GM18873 (cell line): ENCODE data around the gene STXBP4.

Experiments used
- ATAC-seq: cut with Tn5 transposase; IDR thresholded peaks from one replicate; pipeline ENCODE4 v1.9.1; 2021; ENCODE audit warnings: mild to moderate bottlenecking, moderate library complexity, moderate number of reproducible peaks; ENCODE audit not compliant: unreplicated experiment, low FRiP score

Gene STXBP4

DNA sequence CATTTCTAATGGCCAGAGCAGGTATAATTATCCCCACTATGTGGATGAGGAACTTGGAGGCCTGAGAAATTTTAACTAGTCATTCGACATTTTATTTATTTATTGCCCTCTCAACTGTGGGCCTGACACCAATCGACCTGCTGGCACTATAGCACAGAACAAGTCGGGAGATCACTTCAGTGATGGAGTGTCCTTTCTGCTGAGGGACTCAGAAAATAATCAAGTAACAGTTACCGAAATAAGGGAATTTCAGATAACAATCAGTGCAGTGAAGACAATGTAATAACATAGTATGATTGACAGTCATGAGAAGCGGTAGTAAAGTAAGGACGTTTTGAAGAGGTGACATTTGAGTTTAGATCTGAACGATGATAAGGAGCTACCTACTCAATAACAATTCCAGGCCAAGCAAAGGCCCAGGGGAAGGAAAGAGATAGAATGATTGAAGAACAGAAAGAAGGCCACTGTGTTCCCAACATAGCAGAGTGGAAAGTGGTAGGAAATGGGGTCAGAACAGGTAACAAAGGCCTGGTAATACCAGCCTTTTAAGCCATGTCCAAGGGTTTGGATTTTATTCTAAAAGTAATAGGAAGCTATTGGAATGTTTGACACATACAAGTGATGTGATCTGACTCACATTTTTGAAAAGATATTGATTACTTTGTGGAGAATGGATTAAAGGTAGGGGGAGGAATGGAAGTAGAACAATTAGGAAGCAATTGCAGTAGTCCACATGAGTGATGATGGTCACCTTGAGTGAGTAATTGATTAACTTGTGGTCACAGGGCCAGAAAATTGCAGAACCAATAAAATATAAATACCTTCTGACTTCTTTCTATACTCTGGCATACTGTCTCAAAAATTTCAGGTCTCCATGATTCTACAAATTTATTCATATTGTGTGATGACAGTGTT is 1.4 kb downstream of the STXBP4 start:
- no peak for ATAC-seq

DNA sequence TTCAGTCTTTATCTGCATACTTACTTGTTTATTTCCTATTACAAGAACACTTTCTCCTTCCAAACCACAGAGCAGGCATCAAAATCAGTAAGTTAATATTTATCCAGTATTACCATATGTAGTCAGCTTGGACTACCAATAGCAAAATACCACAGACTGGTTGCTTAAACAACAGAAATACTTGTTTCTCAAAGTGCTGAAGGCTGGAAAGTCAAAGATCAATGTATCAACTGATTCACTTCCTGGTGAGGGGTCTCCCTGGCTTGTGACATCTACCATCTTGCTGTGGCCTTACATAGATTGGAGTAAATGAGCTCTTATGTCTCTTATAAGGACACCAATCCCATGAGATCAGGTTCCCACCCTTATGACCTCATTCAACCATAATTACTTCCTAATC is 2.6 kb downstream of the STXBP4 start:
- no peak for ATAC-seq

DNA sequence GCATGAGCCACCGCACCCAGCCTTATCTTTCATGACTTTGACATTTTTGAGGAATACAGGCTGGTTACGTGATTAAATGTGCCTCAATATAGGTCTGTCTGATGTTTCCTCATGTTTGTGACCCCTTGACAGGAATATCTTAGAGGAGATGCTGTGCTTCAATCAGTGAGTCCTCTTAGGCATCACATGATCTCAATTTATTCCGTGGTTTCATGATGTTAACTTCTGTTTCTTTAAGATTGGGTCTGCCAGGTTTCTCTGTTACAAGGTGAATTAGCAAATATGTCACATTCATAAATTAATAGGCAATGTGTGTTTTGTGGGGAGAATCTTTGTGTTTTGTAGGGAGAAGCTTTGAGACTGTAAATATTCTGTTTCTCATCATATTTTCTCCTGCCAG is 3.3 kb downstream of the STXBP4 start:
- ATAC-seq, result no peak

DNA sequence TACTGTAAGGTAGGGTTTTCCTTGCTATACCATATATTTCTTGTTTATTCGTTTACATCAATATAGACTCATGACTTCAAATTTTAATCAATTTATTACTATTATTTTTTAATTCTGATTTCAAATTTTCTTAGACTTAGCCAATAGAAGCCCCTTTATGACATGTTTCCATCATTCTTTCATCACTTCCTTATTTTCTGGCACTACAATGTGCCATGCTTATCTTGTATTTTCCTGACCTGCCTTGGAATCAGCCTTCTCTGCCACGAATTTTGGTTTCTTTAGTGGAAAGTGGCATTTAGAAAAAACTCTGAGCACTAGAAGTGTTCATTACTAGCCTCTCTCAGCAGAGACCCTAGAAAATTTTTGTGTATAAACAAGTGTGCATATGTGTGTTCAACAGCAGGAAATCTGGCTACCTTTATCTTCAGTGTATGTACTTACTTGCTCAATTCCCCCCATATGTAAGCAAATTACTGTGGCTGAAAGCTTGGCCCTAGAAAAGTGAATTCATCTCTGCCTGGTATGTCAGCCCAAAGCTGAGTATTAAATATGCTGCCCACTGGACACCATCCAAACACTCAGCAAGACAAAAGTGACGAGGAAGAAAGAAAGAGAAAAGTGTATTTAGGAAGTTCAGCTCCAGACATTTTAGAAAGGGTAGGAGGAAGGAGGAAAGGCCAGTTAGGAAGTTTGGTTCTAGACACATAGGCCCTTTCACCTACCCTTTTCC is 4.0 kb downstream of the STXBP4 start:
- no peak for ATAC-seq

DNA sequence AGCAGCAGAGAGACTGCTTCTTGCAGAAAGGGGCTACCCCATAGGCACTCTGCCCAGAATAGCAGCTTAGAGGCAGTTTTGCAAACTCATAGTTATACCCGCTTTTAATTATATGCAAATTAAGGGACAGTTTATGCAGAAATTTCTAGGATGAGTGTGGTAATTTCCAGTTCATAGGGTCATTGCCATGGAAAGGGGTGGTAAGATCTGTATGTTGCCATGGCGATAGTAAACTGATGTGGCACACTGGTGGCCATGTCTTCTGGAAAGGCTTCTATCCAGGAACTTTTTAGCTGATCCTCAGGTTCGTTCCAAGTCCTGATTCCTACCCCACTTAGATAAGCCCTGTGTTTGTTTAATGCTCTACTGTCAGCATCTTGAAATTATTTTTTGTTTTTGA is 6.2 kb downstream of the STXBP4 start:
- no peak for ATAC-seq

DNA sequence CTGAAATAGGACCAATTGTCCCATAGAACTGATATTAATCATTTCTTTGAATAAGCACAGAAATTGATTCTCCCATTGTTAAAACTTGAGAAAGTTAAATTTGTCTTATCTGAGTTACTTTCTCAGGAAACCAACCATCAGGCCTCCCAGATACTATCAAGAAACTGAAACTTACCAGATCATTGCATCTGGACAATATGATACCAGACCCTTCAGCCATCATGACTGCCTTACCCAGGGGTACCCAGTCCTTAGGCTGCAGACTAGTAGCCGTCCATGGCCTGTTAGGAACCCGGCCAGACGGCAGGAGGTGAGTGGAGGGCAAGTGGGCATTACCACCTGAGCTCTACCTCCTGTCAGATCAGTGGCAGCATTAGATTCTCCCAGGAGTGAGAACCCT is 7.8 kb downstream of the STXBP4 start:
- ATAC-seq, result no peak

DNA sequence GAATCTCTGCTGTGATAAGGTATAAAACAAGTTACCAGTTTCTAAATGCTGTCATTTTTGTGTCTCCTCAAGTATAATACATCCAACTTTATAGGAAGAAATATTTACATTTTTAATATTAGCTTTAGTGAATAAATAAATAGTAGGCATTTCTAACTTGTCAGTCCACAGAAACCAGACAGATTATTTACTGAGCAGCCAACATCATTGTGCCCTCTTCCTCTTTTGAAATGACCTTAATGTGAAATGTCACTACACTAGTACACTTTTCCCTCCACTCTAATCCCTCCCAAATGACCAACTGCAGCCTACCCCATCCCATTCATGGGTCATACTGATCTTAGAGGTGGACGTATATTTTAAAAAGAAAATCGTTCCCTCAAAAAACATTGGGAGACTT is 9.2 kb downstream of the STXBP4 start:
- no peak for ATAC-seq

DNA sequence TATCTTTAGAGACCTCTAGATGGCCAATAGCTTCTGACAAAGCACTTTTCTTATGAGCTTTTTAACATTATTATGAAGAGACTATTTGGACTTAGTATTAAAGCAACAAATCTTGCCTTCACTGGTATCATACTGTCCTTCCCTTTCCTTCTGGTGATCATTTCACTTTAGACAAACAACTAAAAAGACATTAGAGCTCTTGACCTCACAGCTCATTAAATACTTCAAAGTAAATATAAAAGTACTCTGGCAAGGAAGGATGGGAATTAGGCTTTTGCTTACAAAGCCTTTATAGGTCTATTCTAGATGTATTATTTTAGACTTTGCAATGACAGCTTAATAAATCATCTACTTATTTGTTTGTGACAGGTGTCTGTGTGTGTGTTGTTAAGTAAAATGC is 11.1 kb downstream of the STXBP4 start:
- ATAC-seq, result no peak

DNA sequence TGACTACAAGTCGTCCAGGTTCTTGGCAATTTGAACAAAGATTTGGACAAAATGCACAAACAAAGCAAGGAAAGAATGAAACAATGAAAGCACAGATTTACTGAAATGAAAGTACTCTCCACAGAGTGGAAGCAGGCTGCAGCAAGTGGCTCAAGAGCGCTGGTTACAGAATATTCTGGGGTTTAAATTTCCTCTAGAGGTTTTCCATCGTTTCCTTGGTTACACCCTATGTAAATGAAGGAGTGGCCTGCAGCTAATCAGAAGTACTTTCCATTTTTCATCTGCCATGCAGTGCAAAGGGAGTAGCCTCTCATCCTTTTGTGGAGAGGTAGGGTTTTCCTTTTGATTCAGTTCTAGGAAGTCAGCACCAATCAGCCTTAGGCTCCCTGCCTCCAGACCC is 11.8 kb downstream of the STXBP4 start:
- no peak for ATAC-seq

DNA sequence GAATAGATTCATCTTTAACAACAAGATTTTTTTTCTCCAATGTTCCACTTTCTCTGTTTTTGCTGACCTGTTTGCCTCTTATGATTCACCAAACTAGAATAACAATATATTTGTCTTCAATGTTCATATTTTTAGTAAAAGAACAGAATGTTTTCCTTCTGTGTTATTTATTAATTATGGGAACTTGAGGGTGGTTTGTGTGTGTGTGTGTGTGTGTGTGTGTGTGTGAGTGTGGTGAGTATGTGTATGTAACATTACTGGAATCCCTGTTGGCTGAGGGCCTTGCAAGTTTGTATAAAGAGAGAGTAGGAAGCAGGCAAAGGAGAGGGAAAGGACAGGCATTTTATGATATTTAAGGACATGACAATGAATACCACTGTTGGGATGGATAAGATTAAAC is 13.8 kb downstream of the STXBP4 start:
- ATAC-seq, result no peak

DNA sequence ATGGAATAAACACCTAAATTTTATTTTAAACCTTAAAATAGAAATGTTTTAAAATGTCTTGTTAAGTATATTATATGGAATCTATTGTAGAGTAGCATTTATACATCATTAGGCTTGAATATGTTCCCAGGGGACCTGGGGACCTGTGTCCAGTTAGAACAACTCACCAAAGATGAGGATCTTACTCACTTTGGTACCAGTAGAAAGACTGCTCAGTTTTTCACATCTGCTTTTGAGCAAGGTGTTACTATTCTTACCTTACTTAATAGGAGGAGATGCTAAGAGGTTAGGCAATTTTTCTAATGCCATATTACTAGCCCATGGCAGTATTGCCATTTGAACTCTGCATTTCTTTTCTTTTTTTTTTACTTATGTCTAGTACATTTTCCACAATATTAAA is 14.7 kb downstream of the STXBP4 start:
- no peak for ATAC-seq

DNA sequence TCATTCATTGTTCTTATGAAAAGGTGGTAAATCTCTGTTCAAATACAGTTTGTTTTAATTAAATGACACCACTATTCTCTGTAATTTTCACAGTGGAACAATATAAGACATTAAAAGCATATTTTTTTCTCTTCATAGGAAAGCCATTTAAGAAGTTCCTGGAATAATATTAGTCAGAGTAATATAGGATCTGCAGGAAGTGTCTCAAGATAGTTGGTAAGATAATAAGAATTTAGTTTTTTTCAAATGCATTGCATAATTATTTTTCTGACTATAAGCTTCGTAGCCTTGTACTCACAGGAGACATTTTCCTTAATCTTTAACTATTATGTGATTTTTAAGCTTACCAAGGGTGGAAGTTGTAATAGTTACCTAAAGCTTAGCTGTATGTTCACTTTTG is 16.9 kb downstream of the STXBP4 start:
- ATAC-seq, result no peak

DNA sequence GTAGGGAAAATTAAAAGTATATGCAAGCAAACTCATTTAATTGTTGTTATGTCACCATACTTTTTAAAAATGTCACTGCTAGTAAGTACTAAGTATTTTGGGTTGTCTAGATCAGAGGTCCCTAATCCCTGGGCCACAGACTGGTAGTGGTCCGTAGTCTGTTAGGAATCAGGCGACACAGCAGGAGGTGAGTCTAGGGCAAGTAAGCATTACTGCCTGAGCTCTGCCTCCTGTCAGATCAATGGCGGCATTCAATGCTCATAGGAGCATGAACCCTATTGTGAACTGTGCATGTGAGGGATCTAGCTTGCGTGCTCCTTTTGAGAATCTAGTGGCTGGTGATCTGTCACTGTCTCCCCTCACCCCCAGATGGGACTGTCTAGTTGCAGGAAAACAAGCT is 21.6 kb downstream of the STXBP4 start:
- ATAC-seq, result no peak

DNA sequence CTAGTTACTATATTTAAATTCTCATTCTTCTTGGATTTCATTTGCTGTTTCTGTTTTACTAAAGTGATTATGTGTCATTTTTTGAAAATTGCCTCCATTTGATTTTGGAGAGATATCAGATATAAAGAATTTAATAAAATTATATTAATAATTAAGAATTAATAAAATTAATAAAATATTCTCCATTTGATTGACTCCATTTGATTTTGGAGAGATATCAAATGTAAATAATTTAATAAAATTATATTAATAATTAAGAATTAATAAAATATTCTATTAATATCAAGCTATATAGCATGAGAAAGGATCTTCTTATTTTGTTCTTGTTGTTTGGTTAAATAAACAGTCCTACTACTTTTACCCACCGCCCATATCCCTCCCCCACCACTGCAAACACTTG is 23.0 kb downstream of the STXBP4 start:
- ATAC-seq, result no peak

DNA sequence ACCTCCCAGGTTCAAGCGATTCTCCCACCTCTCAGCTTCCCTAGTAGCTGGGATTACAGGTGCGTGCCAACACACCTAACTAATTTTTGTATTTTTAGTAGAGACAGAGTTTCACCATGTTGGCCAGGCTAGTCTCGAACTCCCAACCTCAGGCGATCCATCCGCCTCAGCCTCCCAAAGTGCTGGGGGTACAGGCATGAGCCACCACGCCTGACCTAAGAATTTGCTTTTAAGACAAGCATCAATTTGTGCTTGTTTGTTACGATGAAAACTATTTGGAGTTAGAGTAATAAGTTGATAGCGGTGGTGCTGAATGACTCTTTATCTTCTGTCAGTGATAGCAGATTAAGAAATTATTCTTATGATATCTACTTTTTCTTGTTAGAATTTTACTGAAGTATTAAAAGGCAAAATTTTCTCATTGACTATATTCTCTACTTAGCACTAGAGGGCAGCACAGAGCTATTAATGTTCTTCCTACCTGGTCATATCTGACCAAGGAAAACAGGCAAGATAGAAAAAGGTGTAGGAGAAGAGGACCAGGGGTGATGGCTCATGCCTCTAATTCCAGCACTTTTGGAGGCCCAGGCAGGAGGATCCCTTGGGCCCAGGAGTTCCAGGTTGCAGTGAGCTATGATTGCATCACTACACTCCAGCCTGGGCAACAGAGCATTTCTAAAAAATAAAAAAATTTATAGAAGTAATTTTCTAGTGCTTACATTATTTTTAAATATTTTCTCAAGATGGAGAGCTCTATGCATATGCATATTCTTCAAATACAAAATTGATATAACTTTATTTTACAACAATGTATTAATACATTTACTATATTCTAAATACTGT is 24.5 kb downstream of the STXBP4 start:
- ATAC-seq, result no peak

DNA sequence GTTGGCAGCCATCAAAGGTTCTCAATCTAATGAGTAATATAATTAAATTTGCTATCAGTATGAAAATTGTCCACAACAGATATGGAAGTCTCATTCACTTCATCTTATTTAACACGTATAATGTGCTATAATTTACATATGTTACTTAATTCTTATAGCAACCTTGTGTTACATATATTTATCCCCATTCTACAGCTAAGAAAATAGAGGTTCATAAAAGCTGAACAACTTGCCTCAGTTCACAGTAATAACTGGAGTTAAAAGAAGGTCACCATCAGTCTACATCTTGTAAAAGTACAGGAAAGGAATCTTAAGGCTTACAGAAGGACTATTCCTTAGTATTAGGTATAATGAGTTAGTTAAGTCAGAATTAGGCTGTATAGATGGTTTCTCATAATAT is 27.9 kb downstream of the STXBP4 start:
- no peak for ATAC-seq

DNA sequence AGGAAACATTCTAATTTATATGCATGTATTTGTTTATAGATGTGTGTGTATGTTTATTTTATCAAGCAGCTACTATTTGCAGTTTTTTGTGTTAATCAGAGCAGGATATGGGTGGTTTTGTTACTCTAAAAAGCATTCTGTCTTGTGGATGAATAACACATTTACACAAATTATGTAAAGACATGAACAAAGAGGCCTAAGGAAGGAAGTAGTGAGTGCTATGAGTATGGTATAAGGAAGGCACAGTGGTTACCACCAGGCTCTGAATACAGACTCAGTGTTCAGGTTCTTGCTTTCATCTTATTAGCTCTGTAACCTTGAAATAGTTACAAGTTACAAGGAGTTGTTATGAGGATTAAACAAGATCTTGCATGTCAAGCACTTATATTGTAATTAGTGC is 33.9 kb downstream of the STXBP4 start:
- ATAC-seq, result no peak

DNA sequence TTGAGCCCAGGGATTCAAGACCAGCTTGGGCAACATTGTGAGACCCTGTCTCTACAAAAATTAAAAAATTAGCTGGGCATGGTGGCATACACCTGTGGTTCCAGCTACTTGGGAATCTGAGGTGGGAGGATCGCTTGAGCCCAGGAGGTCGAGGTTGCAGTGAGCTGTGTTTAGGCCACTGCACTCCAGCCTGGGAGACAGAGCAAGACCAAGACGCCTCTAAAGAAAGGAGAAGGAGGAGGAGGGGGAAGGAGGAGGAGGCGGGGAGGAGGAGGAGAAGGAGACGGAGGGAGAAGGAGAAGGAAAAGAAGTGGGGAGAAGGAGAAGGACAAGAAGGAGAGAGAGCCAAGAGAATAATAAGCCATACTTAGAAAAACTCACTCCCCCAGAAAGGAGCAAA is 35.9 kb downstream of the STXBP4 start:
- no peak for ATAC-seq

DNA sequence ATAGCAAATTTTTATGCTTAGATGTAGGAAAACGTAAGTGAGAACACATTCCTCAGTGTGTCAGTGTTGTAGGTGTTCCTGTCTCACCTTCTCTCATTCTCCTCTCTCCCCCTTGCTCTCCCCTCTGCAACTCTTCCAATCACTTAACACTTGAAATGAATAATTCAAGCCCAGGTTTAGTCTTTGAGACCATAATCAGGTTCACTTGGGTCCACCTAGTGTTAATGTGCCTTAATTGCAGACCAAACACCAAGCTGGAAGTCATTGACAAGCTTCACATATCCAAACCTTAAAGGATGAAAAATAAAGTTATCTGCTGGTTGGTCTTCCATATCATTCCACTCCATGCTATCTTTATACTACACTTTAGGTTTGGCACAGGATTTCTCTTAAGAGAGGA is 37.0 kb downstream of the STXBP4 start:
- no peak for ATAC-seq

DNA sequence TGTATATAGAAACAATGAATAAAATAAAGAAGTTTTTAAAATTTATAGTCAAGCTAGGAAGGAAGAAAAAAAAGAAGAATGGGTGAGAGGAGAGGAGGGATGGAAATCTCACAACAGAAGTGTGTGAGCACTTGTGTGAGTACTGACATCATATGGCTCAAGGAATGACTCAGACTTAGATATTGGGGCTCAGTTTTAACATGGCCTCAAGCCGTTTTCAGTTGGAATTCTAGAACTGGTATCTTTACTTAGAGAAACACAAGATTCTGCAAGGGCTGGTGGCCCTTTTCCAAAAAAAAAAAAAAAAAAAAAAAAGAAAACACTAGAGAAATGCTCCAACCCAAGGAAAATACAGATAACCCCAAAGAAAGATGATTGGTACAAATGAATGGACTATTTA is 55.1 kb downstream of the STXBP4 start:
- ATAC-seq, result no peak

DNA sequence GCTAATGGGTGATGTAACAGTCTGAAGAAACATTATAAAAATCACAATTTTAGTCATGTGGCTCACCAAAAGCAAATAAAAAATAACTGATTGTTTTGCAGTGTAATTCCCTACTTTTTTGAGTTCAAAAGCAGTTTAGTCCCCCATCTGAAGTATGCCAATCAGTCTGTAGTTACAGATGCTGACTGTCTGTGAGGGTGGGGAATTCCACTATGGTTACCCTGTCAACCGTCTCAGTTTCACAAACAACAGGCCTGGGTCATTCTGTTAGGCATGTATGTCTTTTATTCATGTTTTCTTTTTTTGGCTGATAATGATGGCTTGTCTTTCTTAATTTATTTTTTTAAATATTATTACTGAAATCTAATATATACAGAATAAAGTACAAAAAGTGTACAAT is 69.3 kb downstream of the STXBP4 start:
- peak; percentile 99 for ATAC-seq
